ENCODE results near the gene RTN4RL2.

The RTN4RL2 gene

DNA sequence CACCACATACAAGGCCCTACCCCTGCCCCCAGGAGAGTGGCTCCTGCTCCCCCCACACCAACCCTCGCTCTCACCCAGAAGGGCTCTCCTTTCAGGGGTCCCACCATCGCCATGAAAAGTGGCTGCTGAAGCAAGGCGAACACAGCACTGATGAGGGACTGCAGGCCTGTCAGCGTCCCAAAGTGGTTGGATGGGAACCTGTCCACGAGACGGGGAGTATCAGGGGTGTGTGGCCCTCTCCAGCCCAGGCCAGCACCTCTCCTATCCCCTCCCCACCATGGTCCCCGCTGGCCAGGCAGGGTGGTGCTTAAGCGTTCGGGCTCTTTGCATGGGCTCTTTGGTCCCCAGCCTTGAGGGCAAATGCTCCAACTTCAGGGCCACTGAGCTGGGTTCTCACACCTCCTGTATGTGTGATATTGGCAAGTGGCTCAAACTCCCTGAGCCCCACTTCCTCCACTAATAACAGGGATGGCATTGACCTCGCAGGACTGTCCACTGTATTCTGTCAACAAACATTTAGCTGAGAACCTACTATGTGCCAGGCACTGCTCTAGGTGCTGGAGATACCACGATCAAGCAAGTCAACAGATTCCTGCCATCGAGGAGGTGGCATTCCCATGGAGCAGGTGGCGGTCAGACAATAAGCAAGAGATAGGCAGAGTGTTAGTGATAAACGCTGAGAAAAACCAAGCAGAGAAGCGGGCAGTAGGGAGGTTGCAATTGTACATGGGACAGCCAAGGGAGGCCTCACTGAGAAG lies 26.9 kb downstream of the RTN4RL2 start:
- H3K36me3 ChIP-seq (ENCODE audit: insufficient read depth, low read length): peaks cover 66% of the 10 kb centered on the region
- no peaks in the 10 kb centered on the region for H3K9me3 ChIP-seq (ENCODE audit: low read length)
- no peaks in the 10 kb centered on the region for H3K4me1 ChIP-seq (ENCODE audit: insufficient read depth, low read length)
- no peak overlapping the region for H3K9ac ChIP-seq (ENCODE audit: low read length)
- H3K4me3 ChIP-seq (ENCODE audit: low read depth in 1 of 2, low read length in 2 of 2): no peak overlapping the region
- H3K27me3 ChIP-seq (ENCODE audit: control insufficient read depth in 1 of 2, insufficient read depth in 2 of 2, low read length in 2 of 2): peaks cover 7 to 17% of the 10 kb centered on the region in 2 donors
- H3K27ac ChIP-seq (ENCODE audit: low read depth, low read length): no peak overlapping the region

DNA sequence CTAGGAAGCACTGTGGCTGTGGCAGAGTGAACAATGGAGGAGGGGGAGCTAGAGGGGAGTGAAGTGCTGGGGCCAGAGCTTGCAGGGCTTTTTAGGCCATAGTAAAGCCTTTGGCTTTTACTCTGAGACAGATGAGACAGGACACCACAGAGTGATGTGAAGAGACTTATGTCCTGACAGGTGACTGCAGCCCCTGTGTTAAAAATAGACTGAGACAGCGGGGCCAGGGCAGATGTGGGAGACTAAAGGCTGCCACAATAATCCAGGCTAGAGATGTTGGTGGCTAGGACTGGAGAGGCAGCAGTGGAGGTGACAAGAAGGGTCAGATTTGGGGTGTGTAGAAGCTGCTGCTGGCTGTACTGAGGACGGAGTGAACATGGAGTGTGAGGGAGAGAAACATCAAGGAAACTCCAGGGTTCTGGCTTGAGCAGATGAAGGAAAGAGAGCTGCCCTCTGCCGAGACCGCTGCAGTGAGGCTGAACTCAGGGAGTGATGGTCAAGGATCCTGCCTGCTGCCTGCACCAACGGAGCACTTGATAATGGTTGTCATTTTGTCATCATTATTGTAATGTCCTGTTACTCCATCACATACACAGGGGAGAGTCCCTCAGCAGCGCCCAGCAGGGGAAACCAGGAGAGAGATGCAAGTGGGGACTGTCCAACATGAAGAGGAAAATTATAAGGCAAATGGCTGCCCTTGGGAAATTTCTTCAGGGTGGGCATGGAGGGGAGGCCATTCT lies 27.8 kb downstream of the RTN4RL2 start:
- H3K9ac ChIP-seq (ENCODE audit: low read length): no peak overlapping the region

DNA sequence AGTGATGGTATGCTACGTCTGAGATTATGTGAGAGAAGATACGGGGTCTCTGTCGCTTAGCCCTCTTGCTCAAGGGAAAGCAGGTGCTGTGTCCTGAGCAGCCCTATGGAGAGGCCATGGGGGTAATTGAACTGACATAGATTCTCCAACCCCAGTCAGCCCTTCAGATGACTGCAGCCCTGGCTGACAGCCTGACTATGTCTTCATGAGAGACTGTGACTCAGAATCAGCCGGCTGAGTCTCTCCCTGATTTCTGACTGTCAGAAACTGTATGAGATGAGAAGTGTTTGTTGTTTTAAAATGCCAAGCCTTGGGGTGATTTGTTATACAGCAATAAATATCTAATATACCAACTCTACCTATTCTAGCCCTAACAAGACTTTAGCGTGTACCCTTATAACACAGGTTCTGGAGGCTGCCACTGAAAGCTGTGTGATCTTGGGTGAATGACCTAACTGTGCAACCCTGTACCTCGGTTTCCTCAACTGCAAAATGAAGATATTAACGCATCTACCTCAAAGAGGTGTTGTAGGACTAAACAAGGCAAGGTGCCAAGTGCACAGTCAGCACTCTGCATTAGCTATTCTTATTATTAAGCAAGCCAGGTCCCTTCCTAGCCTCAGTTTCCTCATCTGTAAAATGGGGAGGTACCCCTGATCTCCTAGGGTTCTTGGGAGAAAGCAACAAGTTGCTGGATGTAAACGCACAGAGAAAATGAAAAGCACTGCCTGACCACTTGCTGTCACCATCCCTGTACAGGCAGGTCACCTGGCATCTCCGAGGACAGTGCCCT lies 30.3 kb downstream of the RTN4RL2 start:
- Histone ChIP-seq H3K9me3 (ENCODE audit: low read length) (no peaks in the 10 kb centered on the region), H3K27ac (ENCODE audit: low read depth, low read length) (no peak overlapping the region), H3K4me1 (ENCODE audit: insufficient read depth, low read length) (no peaks in the 10 kb centered on the region), H3K9ac (ENCODE audit: low read length) (no peak overlapping the region), H3K27me3 (ENCODE audit: control insufficient read depth in 1 of 2, insufficient read depth in 2 of 2, low read length in 2 of 2) (no peaks in the 10 kb centered on the region), H3K4me3 (ENCODE audit: low read depth in 1 of 2, low read length in 2 of 2) (no peak overlapping the region), H3K36me3 (ENCODE audit: insufficient read depth, low read length) (peaks cover 70% of the 10 kb centered on the region)

More for the DNA sequence above, 27.8 kb downstream of the RTN4RL2 start:
- Histone ChIP-seq H3K4me1 (ENCODE audit: insufficient read depth, low read length) (no peaks in the 10 kb centered on the region), H3K4me3 (ENCODE audit: low read depth in 1 of 2, low read length in 2 of 2) (no peak overlapping the region), H3K27me3 (ENCODE audit: control insufficient read depth in 1 of 2, insufficient read depth in 2 of 2, low read length in 2 of 2) (peaks cover 6 to 8% of the 10 kb centered on the region in 2 donors), H3K36me3 (ENCODE audit: insufficient read depth, low read length) (peaks cover 69% of the 10 kb centered on the region), H3K27ac (ENCODE audit: low read depth, low read length) (no peak overlapping the region), H3K9me3 (ENCODE audit: low read length) (no peaks in the 10 kb centered on the region)

DNA sequence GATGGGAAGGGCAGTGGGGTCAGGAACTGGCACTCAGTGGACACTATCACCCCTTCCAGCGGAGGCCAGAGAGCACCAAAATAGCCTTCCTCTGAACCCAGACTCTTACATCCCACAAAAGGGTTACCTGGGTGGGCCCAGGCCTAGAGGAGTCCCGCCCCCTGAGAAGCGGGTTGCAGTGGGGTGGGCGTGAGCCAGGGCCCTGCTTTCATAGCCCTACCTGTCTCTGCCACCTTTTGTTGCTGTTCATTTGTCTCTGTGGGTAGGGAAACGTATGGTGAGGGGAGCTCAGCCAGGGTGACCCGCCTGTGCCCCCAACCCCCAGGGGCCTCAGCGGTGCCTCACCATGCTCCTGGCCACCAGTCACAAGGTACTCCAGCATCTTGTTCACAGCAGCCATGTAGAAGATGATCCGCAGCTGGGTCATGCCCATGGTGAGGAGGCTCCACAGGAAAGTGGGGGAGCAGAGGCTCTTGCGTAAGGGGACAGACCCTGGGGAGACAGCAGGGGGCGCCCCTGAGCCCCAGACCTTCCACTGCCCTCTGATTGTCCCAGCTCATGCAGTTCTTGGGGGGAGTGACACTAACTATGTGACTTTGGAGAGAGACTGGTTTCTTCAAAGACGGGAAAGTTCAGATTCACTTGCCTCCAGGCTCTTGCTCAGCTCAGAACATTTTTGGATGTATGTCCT lies 31.2 kb downstream of the RTN4RL2 start:
- H3K9me3 ChIP-seq (ENCODE audit: low read length): no peaks in the 10 kb centered on the region
- peaks cover 63% of the 10 kb centered on the region for H3K36me3 ChIP-seq (ENCODE audit: insufficient read depth, low read length)
- H3K27me3 ChIP-seq (ENCODE audit: control insufficient read depth in 1 of 2, insufficient read depth in 2 of 2, low read length in 2 of 2): no peaks in the 10 kb centered on the region
- no peak overlapping the region for H3K9ac ChIP-seq (ENCODE audit: low read length)
- no peak overlapping the region for H3K4me3 ChIP-seq (ENCODE audit: low read depth in 1 of 2, low read length in 2 of 2)
- no peak overlapping the region for H3K27ac ChIP-seq (ENCODE audit: low read depth, low read length)
- no peaks in the 10 kb centered on the region for H3K4me1 ChIP-seq (ENCODE audit: insufficient read depth, low read length)

DNA sequence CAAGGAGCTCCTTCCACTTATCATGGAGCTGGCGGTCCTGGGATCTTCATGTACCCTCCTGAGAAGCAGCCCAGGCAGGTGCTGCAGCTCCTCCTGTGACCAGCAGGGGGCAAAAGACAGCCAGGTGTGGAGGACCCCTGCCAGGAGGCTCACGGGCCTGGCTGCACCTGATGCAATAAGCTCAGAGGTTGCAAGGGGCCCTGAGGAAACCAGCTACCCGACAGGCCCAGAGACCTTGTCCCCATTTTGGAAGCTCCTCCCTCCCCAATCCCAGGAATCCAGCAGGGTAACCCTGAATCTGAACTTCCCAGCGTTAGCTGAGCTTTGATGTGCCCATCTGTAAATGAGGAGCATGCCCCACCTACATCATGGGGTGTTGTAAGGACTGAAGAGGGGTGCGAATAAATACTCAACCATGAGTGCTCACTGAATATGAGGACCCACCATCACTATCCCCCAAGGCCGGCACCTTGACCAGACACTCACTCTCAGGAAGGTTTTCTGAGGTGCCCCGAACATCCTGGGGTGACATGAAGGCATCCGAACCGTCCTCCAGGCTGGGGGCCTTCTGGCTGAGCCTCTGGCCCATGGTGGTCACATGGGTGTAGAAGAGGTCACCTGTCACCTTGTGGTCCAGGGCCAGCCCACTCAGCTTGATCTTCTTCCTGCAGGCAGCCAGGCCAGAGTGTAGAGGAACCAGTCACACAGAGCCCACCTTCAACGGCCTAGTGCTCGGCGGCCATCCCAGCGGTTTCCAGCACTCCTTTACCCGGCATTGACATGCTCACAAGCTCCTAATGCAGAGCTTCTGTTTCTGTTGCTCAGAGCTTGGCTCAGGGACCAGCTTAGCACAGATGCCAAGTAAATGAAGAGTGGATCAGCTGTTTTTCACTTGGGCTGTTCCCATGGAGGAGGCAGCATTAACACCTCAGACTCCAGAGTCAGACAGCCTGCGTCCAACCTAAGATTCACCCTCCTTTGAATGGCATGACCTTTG lies 33.5 kb downstream of the RTN4RL2 start:
- H3K9ac ChIP-seq (ENCODE audit: low read length): no peak overlapping the region
- H3K36me3 ChIP-seq (ENCODE audit: insufficient read depth, low read length): peaks cover 56% of the 10 kb centered on the region
- H3K4me1 ChIP-seq (ENCODE audit: insufficient read depth, low read length): peaks cover 1% of the 10 kb centered on the region
- no peak overlapping the region for H3K27ac ChIP-seq (ENCODE audit: low read depth, low read length)
- no peaks in the 10 kb centered on the region for H3K9me3 ChIP-seq (ENCODE audit: low read length)
- no peaks in the 10 kb centered on the region for H3K27me3 ChIP-seq (ENCODE audit: control insufficient read depth in 1 of 2, insufficient read depth in 2 of 2, low read length in 2 of 2)
- H3K4me3 ChIP-seq (ENCODE audit: low read depth in 1 of 2, low read length in 2 of 2): no peak overlapping the region

DNA sequence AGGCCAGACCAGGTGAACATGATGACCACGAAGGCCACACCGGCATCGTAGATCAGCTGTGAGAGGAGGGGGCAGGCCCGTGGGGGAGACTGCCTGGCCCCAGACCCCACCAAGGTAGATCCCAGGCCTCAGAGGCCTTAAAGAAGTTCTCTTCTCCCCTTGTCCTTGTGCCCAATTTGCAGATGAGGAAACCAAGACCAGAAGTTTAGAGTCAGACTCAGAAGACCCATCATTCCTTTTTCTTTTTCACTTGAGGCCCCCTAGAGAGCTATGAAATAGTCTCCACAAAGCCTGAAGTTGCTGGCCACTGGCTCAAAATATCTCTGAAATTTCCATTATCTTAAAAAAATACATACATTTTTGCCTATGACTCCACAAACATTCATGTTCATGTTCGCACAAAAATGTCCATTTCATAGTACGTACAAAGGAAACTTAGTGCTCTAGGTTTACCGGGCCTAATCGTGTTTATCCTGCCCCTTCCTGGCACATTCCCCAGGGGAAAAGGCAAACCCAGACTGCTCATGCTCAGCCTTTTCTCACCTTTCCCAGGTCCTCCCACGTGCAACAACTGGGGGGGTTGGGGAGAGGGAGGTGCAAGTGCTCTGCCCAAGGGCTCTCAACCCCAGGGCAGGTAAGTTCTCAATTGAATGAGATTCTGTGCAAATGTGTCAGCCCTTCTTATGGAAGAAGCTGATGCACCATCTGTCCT lies 35.9 kb downstream of the RTN4RL2 start:
- Histone ChIP-seq H3K9ac (ENCODE audit: low read length) (no peak overlapping the region), H3K27me3 (ENCODE audit: control insufficient read depth in 1 of 2, insufficient read depth in 2 of 2, low read length in 2 of 2) (no peaks in the 10 kb centered on the region), H3K27ac (ENCODE audit: low read depth, low read length) (no peak overlapping the region), H3K4me3 (ENCODE audit: low read depth in 1 of 2, low read length in 2 of 2) (no peak overlapping the region), H3K4me1 (ENCODE audit: insufficient read depth, low read length) (peaks cover 15% of the 10 kb centered on the region), H3K9me3 (ENCODE audit: low read length) (no peaks in the 10 kb centered on the region), H3K36me3 (ENCODE audit: insufficient read depth, low read length) (peaks cover 35% of the 10 kb centered on the region)

DNA sequence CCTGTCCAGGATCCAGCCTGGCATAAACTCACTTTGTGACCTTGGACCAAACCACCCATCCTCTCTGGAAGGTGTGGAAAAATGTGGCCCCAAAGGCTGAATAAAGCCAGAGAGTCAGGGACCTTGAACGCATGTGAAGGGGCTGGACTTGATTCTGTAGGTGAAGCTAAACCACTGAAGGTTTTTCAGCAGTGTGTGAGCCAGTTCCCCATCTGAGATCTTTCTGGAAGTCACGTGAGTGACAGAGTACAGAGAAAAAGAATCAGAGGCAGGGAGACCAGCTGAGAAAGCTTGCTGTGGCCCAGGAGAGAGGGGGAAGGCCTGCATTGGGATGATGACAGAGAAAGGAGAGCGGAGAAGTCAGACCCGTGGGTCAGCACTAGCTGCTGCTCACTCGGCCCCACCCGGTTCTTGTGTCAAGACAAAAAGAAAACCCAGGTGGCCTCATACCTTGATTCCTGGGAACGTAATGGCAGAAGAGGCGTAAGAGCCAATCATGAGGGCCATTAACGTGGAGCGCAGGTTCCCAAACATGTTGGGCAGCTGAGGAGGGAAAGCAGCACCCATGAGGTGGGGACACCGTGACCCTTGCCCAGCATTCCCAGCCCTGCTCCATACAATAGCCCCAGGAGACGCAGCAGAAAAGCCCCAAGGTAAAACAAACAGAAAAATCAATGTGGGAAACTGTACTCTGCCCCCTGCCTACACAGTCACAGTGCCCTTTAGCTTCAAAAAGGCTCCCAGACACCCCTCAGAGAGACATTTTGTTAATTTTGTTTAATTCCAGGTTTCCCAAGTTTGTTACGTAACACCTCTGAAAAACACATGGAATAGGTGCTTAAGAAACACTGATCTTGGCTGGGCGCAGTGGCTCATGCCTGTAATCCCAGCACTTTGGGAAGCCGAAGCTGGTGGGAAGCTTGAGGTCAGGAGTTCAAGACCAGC lies 37.2 kb downstream of the RTN4RL2 start:
- Histone ChIP-seq H3K4me3 (ENCODE audit: low read depth in 1 of 2, low read length in 2 of 2) (no peak overlapping the region), H3K27me3 (ENCODE audit: control insufficient read depth in 1 of 2, insufficient read depth in 2 of 2, low read length in 2 of 2) (no peaks in the 10 kb centered on the region), H3K9ac (ENCODE audit: low read length) (no peak overlapping the region), H3K27ac (ENCODE audit: low read depth, low read length) (no peak overlapping the region), H3K4me1 (ENCODE audit: insufficient read depth, low read length) (peaks cover 15% of the 10 kb centered on the region), H3K9me3 (ENCODE audit: low read length) (no peaks in the 10 kb centered on the region), H3K36me3 (ENCODE audit: insufficient read depth, low read length) (peaks cover 29% of the 10 kb centered on the region)

DNA sequence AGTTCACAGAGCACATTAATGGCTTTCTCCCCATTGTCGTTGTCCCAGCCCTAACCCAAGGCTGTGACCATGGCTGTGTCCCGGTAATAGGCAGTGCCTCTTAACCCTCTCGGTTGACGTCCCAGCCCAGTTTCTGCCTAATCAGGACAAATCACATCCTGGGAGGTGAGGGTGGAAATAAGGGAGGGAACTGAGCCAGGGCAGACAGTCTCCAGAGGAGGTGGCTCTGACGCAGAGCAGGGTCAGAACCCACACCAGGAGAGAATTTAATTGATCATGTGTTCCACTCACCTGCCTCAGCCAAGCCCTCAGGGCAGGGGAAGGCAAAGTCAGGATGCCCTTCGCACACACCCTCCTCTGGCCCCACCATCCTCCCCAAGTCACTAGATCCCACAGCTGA lies 38.2 kb downstream of the RTN4RL2 start:
- Histone ChIP-seq H3K36me3 (ENCODE audit: insufficient read depth, low read length) (peaks cover 22% of the 10 kb centered on the region), H3K27me3 (ENCODE audit: control insufficient read depth in 1 of 2, insufficient read depth in 2 of 2, low read length in 2 of 2) (no peaks in the 10 kb centered on the region), H3K9ac (ENCODE audit: low read length) (no peak overlapping the region), H3K27ac (ENCODE audit: low read depth, low read length) (no peak overlapping the region), H3K4me3 (ENCODE audit: low read depth in 1 of 2, low read length in 2 of 2) (no peak overlapping the region), H3K9me3 (ENCODE audit: low read length) (no peaks in the 10 kb centered on the region), H3K4me1 (ENCODE audit: insufficient read depth, low read length) (peaks cover 15% of the 10 kb centered on the region)

DNA sequence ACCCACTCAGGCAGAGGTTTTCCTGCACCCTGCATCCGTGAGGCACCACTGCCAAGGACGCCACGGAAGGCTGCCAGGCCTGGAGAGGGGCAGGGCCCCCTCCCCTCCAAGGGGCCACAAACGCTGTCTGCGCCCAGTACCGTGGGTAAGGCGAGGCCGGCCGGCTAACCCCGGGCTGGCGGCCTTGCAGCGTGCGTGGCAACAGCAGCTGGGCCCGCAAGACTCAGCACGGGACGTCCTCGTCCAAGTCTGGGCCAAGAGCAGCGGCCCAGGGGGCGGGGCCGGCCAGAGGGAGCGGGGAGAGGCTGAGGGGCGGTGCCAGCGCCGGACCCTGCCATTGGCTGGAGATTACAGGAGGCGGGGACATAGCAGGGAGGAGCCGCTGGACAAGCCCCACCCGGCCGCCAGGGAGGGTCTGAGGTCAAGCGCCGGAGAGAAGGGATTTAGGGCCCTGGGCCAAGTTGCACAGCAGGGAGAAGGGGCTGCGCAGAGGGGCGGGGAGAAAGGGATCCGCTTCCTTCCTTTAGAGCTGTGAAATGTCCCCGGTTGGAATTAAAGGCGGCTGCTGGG lies 39.2 kb downstream of the RTN4RL2 start:
- H3K4me3 ChIP-seq (ENCODE audit: low read depth in 1 of 2, low read length in 2 of 2): peak overlapping the region; percentile 36 to 56
- H3K9ac ChIP-seq (ENCODE audit: low read length): no peak overlapping the region
- H3K4me1 ChIP-seq (ENCODE audit: insufficient read depth, low read length): peaks cover 15% of the 10 kb centered on the region
- H3K9me3 ChIP-seq (ENCODE audit: low read length): no peaks in the 10 kb centered on the region
- peaks cover 14% of the 10 kb centered on the region for H3K36me3 ChIP-seq (ENCODE audit: insufficient read depth, low read length)
- H3K27ac ChIP-seq (ENCODE audit: low read depth, low read length): peak overlapping the region; percentile 47
- no peaks in the 10 kb centered on the region for H3K27me3 ChIP-seq (ENCODE audit: control insufficient read depth in 1 of 2, insufficient read depth in 2 of 2, low read length in 2 of 2)
